Activated CD4-positive, alpha-beta T cell treated with anti-CD3 and anti-CD28 coated beads for 24 hours (primary cell): ENCODE data around the gene PLCB3.

ENCODE experiments used
- DNase-seq, 2 donors: peaks; one replicate each; pipeline ENCODE4 v3.0.0-alpha.2; 2020; ENCODE audit warnings: low read depth in 2 of 2

The PLCB3 gene

GRCh38 chr11:64287676-64288352 is 36.5 kb downstream of the PLCB3 start:
- no peak for DNase-seq

GRCh38 chr11:64288353-64288750 is 37.0 kb downstream of the PLCB3 start:
- no peak for DNase-seq

GRCh38 chr11:64289002-64289564 is 37.8 kb downstream of the PLCB3 start:
- no peak for DNase-seq

- DNase-seq = no peak
Measured at GRCh38 chr11:64290352-64291261, 39.3 kb downstream of the PLCB3 start.

- DNase-seq = no peak
Measured at GRCh38 chr11:64291262-64291751, 40.0 kb downstream of the PLCB3 start, which contains the start of gene KCNK4. KCNK4 (plus strand) TSS chr11:64291302; CDS start chr11:64293019, 1,717 bp downstream.

- no peak for DNase-seq
Measured at GRCh38 chr11:64291752-64292459, 40.6 kb downstream of the PLCB3 start.

GRCh38 chr11:64292460-64293254 is 41.3 kb downstream of the PLCB3 start:
- no peak for DNase-seq

GRCh38 chr11:64294774-64295173 is 43.4 kb downstream of the PLCB3 start:
- DNase-seq = no peak

- DNase-seq = no peak
Measured at GRCh38 chr11:64295760-64296159, 44.4 kb downstream of the PLCB3 start.

- no peak for DNase-seq
Measured at GRCh38 chr11:64296236-64296635, 44.9 kb downstream of the PLCB3 start.

GRCh38 chr11:64296830-64297698 is 45.7 kb downstream of the PLCB3 start:
- DNase-seq = no peak

- DNase-seq = no peak
Measured at GRCh38 chr11:64297699-64298358, 46.5 kb downstream of the PLCB3 start.

- DNase-seq = no peak
Measured at GRCh38 chr11:64298966-64299846, 47.9 kb downstream of the PLCB3 start.

- DNase-seq = no peak
Measured at GRCh38 chr11:64299847-64300648, 48.7 kb downstream of the PLCB3 start, which contains the start of gene CATSPERZ. CATSPERZ (plus strand) TSS chr11:64300358; CDS start chr11:64300411, 53 bp downstream.

- DNase-seq = no peak
Measured at GRCh38 chr11:64303109-64304031, 52.0 kb downstream of the PLCB3 start.

- no peak for DNase-seq
Measured at GRCh38 chr11:64304032-64304315, 52.6 kb downstream of the PLCB3 start.
